SU-DHL-6 (cell line): Measurements from ENCODE around the gene KIRREL1.

Source experiments
- H2AFZ ChIP-seq: fragments of 200-600 bp; sonication (generic); 2 replicates; pipeline ENCODE4 v1.6.1; 2014; ENCODE audit warnings: low read depth, mild to moderate bottlenecking, moderate library complexity, mixed read lengths, antibody characterized with exemption, low read length; ENCODE audit not compliant: severe bottlenecking
- H3F3A ChIP-seq: fragments of 200-600 bp; shearing (Covaris generic); 2 replicates; pipeline ENCODE4 v1.6.0; 2016; ENCODE audit warnings: antibody characterized with exemption, mild to moderate bottlenecking; ENCODE audit not compliant: insufficient read depth
- H3K27ac ChIP-seq: fragments of 200-600 bp; sonication (generic); 2 replicates; pipeline ENCODE4 v1.5.1; 2016; ENCODE audit warnings: low read depth, mild to moderate bottlenecking, low read length, moderate library complexity, mixed read lengths
- H3K27me3 ChIP-seq: fragments of 200-600 bp; sonication (generic), shearing (Covaris generic); 2 replicates; pipeline ENCODE4 v1.6.0; 2014; ENCODE audit warnings: mild to moderate bottlenecking, low read length
- H3K36me3 ChIP-seq: fragments of 200-600 bp; sonication (generic); 2 replicates; pipeline ENCODE4 v1.6.1; 2014; ENCODE audit warnings: mild to moderate bottlenecking, low read length, mixed read lengths
- H3K4me2 ChIP-seq: fragments of 300-600, 200-600 bp; shearing (Covaris generic), sonication (generic); 2 replicates; pipeline ENCODE4 v1.6.0; 2014; ENCODE audit warnings: low read length, low read depth, mild to moderate bottlenecking; ENCODE audit not compliant: poor library complexity, severe bottlenecking
- H3K4me3 ChIP-seq: fragments of 200-600 bp; sonication (generic); 2 replicates; pipeline ENCODE4 v1.5.1; 2014; ENCODE audit warnings: antibody characterized with exemption, low read length, mild to moderate bottlenecking, mixed read lengths; ENCODE audit not compliant: insufficient read depth, poor library complexity, severe bottlenecking
- H3K79me2 ChIP-seq: fragments of 200-600 bp; sonication (generic); 2 replicates; pipeline ENCODE4 v1.6.1; 2014; ENCODE audit warnings: mild to moderate bottlenecking, low read length, moderate library complexity; ENCODE audit not compliant: insufficient read depth
- H3K9ac ChIP-seq: fragments of 200-600 bp; sonication (generic); 2 replicates; pipeline ENCODE4 v1.7.0; 2014; ENCODE audit warnings: mild to moderate bottlenecking, low read length
- H3K9me2 ChIP-seq: fragments of 200-600 bp; sonication (generic); replicated peaks from 2 replicates; pipeline ENCODE4 v1.6.1; 2014; ENCODE audit warnings: low read length; ENCODE audit not compliant: insufficient read depth
- H3K9me3 ChIP-seq: fragments of 200-600 bp; sonication (generic); 2 replicates; pipeline ENCODE4 v1.6.1; 2014; ENCODE audit warnings: low read length, mixed read lengths; ENCODE audit not compliant: insufficient read depth
- H4K20me1 ChIP-seq: fragments of 200-600 bp; sonication (generic); 2 replicates; pipeline ENCODE4 v1.6.1; 2014; ENCODE audit warnings: low read depth, mild to moderate bottlenecking, antibody characterized with exemption, low read length, moderate library complexity, mixed read lengths
- CTCF ChIP-seq: fragments of 200-600 bp; sonication (generic); IDR thresholded peaks from one replicate; pipeline ENCODE4 v1.5.1; 2017; ENCODE audit warnings: antibody characterized with exemption, mild to moderate bottlenecking, low read length, moderate library complexity; ENCODE audit not compliant: insufficient read depth, poor library complexity, severe bottlenecking
- EZH2phosphoT487 ChIP-seq: fragments of 200-600 bp; sonication (generic), shearing (Covaris generic); conservative IDR thresholded peaks from 2 replicates; pipeline ENCODE4 v1.6.1; 2018; ENCODE audit warnings: mild to moderate bottlenecking, antibody characterized with exemption, low read length, moderate library complexity, mixed read lengths

The KIRREL1 gene

GRCh38 chr1:158016651-158017335 lies 23.3 kb downstream of the KIRREL1 start:
- no peak overlapping the region for H3K4me2 ChIP-seq
- no peak overlapping the region for H3K27ac ChIP-seq

DNA sequence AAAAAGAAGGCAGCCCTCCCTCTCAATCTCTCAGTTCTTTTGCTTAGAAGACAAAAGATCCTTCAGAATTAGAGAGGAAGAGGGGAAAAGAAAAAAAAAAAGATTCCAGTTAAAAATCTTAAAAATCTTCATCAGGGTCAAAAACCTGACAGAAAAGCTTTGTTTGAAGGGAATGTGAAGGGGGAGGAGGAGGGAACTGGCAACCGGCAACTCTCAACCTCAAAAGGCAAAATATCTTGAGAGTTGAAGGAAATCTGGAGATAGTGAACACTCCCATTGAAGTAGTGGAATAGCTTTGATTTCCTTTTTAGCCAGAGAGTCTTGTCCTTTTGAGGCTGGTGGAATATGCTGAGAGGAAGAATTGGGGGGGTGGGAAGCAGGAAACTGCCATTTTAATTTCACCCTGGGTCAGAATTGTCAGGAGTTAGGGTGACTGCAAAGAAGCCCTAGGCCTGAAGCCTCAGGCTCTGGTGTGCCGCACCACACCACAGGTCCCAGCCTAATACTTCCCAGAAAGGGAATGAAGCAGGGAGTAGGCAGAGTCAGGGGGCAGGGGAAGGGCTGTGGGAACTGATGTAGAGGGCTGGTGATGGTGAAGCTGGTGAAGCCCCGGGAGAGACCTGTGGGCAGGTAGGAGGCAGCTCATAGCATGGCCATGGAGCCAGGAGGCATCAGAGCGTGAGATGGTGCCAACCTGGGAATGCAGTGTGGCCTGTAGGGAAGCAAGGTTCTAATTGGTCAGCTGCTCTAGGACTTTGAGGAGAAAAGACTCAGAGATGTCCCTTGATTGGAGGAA lies 24.6 kb downstream of the KIRREL1 start:
- Histone ChIP-seq H3K27ac (no peak overlapping the region), H2AFZ (no peak overlapping the region), H3K9ac (no peak overlapping the region), H3F3A (no peaks in the 10 kb centered on the region), H3K4me3 (no peak overlapping the region), H3K36me3 (no peaks in the 10 kb centered on the region), H3K9me2 (no peaks in the 10 kb centered on the region), H3K79me2 (no peaks in the 10 kb centered on the region), H3K9me3 (no peaks in the 10 kb centered on the region), H3K4me2 (no peak overlapping the region), H3K27me3 (no peaks in the 10 kb centered on the region), H4K20me1 (no peaks in the 10 kb centered on the region)
- no peak for TF ChIP-seq CTCF
- TF ChIP-seq EZH2phosphoT487 = no peak

More at GRCh38 chr1:158016651-158017335, 23.3 kb downstream of the KIRREL1 start:
- Histone ChIP-seq H3K27me3 (no peaks in the 10 kb centered on the region), H3K36me3 (no peaks in the 10 kb centered on the region), H3F3A (no peaks in the 10 kb centered on the region), H2AFZ (no peak overlapping the region), H3K9ac (no peak overlapping the region), H3K79me2 (no peaks in the 10 kb centered on the region), H3K4me3 (no peak overlapping the region), H3K9me2 (no peaks in the 10 kb centered on the region), H4K20me1 (no peaks in the 10 kb centered on the region), H3K9me3 (no peaks in the 10 kb centered on the region)
- no peak for TF ChIP-seq CTCF
- no peak for TF ChIP-seq EZH2phosphoT487

GRCh38 chr1:158019171-158019868 lies 25.9 kb downstream of the KIRREL1 start:
- no peak overlapping the region for H3K4me2 ChIP-seq
- H3K9me3 ChIP-seq = no peaks in the 10 kb centered on the region
- H4K20me1 ChIP-seq = no peaks in the 10 kb centered on the region
- no peak for TF ChIP-seq EZH2phosphoT487
- no peak for TF ChIP-seq CTCF
- no peak overlapping the region for H3K27ac ChIP-seq
- no peak overlapping the region for H2AFZ ChIP-seq
- H3K27me3 ChIP-seq = no peaks in the 10 kb centered on the region
- no peak overlapping the region for H3K9ac ChIP-seq
- H3K9me2 ChIP-seq = no peaks in the 10 kb centered on the region
- H3K4me3 ChIP-seq = no peak overlapping the region
- no peaks in the 10 kb centered on the region for H3K36me3 ChIP-seq
- H3F3A ChIP-seq = no peaks in the 10 kb centered on the region
- no peaks in the 10 kb centered on the region for H3K79me2 ChIP-seq
